ENCODE data around the gene KCTD11.
"Not testable (repeated sequence)": the region's sequence is repeated elsewhere in the genome, so short reads cannot be mapped to it uniquely, and the experiment has no call there.

Gene KCTD11

DNA sequence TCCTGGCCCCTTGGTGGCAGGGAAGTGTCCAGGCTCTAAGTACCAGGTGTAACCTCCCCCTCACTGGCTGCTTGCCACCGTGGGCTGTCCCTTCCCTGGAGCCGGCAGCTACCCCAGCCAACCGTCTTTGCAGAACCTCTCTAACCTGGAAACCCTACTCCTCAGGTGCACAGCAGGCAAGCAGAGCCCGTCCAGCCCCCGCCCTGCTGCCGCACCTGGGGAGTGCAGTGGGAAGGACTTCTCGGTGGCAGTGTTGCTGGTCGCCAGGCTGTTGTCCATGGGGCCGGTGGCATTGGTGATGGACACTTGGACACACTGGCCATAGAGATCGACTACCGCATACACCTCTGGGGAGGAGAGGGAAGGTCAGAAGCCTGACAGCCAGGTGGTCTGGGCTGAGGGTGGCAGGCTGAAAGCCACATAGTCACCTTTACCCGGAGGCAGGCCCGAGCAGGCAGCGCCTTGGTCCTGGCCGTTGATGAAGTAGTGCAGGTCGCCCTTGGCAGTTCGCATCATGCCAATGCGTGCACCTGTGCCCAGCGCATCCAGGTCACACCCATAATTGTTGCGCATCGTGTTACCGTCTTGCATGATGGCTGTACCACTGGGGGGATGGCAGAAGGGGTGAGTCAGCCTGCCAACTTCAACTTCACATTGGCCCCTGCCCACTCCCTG lies 29.3 kb upstream of the KCTD11 start:
- DNase-seq: no peak

- peak; percentile 64 to 72 for DNase-seq
These were observed 28.1 kb upstream of the KCTD11 start for GRCh38 chr17:7323731-7324437.

DNA sequence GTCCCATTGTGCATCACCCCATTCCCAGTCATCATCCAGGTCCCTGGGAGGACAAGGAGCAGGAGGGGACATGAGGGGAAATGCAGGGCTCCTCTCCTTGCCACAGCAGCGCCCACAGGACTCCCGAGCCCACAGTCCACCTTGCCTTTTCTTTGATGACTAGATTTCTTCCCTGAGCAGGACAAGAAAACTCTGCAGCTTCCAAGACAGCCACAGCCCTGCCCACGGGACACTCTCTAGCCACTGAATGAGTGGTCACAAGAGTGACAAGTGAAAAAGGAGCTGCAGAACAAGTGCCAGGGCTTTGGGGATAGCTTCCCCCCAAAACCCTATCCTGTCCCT lies 27.6 kb upstream of the KCTD11 start:
- no peak for DNase-seq

- no peak for DNase-seq
These were observed 26.9 kb upstream of the KCTD11 start for GRCh38 chr17:7325031-7325528.

DNA sequence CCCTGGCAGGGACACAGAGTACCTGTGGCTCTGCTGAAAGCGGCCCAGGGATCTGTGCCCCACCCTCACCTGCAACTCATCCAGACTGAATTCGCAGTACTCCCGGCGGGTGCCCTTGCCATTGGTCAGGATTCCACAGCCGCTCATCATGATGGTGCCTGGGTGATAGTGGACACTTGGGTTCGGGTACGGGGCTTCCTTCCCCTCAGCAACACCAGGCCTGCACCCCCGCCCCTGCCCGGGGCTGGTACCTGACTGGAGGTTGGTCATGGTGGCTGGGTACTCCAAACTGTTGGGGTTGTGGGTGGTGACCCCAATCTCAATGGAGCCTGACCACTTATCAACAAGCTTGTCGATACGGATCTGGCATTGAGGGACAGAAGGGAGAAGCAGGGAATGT lies 25.8 kb upstream of the KCTD11 start:
- no peak for DNase-seq

DNA sequence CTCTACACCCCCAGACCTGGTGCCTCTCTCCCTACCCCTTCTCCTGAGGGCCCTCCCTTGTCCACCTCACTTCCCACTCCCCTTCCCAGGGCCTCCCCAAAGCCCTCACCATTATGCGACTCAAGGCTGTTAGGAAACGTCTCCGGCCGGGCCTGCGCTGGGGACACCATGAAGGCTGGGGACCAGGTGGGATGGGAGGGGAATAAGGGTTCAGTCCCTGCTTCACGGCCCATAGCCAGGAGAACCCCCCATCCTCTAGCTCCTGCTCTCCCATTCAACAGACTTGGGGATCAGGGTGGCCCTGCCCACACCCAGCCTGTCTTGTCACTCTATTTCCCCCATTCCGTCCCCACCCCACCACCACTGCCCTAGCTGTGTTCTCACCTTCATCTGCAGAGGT lies 24.9 kb upstream of the KCTD11 start:
- no peak for DNase-seq

DNA sequence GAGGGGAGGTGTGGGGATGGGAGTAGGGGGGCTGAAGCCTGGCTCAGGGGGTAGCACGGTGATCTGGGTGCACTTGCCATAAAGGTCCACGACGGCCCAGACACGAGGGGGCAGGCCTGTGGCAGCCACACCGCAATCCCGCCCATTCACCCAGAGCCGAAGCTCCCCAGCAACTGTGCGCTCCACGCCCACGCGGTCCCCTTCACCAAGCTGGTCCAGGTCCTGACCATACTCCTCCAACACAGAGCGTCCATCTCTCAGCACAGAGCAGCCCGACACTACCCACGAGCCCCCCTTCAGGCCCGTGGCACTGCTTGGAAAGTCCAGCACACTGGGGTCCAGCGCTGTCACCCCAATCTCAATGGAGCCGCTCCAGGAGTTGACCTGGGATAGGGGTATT lies 24.5 kb upstream of the KCTD11 start:
- no peak for DNase-seq

GRCh38 chr17:7328009-7328408 lies 24.0 kb upstream of the KCTD11 start:
- DNase-seq: no peak

DNA sequence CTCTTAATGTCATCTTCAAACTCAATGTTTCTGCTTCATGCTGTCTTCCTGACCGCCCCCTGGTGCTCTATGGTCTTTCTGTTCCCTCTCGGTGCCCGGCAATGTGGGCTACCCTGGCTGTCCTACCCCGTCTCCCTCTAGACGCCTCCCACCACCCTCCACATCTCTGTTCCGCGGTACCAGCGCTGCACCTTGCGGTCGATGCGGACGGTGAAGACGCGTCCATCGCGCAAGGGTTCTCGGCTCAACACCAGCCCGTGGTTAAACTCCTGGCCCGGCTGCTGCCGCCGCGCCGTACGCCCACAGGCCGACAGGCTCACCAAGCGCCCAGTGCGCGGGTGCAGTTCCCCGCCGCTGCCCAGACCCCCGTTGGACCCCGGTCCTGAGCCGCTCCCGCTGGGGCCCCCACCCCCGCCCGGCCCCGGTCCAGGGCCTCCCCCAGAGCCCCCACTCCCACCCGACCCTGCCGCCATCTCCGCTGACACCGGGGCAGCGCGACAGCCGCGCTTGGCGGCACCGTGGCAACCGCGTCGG lies 23.1 kb upstream of the KCTD11 start, which contains the start of gene NEURL4:
Gene NEURL4, minus strand, starts transcription at position 496 of the 534 bp plus-strand sequence. Its CDS starts 23 bp downstream, at position 473.
- DNase-seq: peak in 1 of 2 donors; percentile 25

GRCh38 chr17:7329374-7329996 lies 22.5 kb upstream of the KCTD11 start:
- DNase-seq: peak; percentile 91 to 94

DNA sequence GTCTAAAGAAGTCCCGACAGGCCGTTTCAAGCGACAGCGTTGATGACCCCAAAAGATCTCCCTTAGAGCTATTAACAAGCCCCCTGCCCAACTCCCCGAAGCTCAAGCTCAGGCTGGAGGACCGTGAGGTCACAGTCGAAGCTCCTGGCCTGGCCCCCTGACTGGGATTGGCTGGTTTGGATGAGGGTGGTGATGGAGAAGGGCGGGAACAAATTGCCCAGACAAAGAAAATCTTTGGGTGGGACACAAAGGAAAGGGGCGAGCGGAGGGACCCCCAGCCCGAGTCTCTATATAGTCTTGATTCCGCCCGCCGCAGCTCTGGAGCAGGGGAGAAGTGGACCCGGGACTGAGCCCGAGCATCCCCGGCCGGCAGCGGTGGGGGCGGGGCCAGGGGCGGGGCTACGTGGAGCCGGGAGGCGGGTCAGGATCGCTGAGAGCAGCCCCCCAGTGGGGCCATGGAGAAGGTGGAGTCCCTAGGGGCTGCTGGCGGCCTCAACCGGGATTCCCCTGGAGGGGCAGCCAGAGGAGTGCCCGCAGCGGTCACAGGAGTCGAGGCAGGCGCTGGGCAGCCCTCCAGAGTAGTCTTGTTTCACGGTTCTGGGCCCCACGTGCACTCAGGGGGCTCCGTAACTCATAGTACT lies 21.8 kb upstream of the KCTD11 start:
- DNase-seq: peak; percentile 68 to 80

DNA sequence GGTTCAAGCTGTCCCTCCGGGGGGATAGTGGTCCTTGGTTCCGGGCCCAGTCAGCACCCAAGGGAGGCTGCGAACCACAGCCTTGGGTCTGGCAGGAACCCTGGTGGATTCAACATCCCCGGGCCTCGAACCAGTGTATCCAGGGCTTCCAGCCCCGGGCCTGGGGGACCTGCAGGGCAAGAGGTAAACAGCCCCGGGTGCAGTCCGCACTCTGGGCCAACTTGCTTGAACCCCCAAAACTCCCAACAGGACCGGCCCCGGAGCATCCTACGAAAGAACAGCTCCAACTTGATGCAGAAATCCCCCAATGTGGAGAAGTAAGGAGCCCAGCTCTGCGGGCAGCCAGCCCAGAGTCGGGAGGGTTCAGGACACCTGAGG lies 21.3 kb upstream of the KCTD11 start:
- DNase-seq: no peak

- DNase-seq: no peak
These were observed 19.9 kb upstream of the KCTD11 start for GRCh38 chr17:7332111-7332510.

DNA sequence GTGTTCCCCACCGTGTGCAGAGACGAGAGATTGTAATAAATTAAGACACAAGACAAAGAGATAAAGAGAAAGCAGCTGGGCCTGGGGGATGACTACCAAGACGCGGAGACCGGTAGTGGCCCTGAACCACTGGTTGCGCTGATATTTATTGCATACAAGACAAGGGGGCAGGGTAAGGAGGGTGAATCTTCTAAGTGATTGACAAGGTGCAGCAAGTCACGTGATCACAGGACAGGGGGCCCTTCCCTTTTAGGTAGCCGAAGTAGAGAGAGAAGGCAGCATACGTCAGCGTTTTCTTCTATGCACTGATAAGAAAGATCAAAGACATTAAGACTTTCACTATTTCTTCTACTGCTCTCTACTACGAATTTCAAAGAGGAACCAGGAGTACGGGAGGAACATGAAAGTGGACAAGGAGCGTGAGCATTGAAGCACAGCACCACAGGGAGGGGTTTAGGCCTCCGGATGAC lies 19.3 kb upstream of the KCTD11 start:
- not testable (repeated sequence) for DNase-seq

DNA sequence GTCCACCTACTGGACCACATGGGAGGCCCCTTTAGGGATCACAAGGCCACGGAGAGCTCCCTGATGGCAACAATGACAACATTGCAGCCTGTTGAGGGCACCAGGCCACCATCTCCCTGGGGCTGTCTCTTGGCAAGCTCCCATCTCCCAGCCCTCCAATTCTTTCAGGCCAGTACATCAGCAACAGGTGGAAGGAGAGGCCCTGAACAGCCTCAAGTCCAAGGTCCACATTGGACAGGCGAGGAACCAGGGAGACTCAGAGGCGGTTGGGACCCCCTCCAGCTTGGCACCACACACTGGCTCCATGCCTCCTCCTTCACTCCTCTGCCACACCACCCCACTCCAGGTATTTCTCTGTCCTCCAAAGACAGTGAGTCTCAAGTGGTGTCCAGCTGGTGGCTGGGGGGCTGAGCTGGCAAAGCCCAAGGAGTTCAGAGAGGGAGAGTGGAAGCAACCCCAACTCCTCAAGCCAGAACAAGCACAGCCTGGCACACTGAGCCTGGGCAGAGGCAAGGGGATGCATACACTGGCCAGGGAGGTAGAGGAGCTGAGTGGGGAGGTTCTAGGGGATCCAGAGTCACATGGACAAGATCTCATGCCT lies 16.9 kb upstream of the KCTD11 start:
- DNase-seq: no peak

GRCh38 chr17:7335765-7336164 lies 16.2 kb upstream of the KCTD11 start:
- DNase-seq: not testable (repeated sequence)

DNA sequence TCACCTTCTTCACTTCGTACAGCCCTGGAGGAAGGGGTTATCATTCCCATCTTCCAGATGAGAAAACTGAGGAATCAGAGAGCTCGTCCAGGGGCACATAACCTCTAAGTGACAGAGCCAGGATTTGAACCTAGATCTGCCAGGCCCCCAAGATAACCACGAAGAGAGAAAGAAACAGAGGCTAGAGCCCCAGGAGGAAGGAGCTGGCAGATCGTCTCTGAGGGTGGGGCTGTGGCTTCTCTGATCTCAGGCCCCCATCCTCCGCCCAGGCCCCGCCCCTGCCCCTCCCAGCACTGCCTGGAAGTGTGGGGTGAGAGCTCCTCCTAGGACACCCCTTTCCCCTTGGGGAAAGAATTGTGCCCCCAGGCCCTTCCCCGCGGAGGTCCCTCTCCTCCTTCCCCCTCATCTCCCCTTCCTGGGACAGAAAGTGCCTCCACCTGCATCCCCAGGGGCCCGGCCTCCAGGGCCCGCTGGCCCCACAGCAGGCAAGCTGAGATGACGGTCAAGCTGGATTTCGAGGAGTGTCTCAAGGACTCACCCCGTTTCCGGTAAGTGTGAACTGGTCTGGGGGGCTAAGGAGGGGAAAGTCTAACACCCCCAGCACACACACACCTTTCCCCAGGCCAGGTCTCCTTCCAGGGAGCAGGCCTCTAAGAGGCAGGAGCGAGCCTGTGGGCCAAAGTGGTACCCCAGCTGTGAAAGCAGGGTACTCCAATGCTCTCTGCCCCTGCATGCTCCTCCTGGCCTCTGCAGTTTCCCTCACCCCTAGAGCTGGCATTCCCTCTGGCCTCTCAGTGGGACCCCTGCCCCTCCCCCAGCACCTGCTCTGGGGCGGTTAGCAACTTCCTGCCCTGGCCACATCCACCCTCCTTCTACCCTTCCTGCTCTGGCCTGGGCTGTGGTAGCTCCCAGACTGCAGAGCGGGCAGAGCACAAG lies 15.5 kb upstream of the KCTD11 start, which contains the start of gene ACAP1:
Gene ACAP1, plus strand, starts transcription at position 290 of the 936 bp plus-strand sequence. Its CDS starts 206 bp downstream, at position 496.
- DNase-seq: peak; percentile 77 to 81

DNA sequence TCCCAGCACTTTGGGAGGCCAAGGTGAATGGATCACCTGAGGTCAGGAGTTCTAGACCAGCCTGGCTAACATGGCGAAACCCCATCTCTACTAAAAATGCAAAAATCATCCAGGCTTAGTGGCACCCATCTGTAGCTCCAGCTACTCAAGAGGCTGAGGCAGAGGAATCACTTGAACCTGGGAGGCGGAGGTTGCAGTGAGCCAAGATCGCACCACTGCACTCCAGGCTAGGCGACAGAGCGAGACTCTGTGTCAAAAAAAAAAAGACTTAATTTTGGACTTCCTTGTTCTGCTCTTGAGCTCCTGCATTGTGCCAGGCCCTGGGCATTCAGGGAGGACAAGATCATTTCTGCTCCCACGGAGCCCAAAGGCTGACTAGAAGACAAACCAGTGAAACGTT lies 14.4 kb upstream of the KCTD11 start:
- DNase-seq: not testable (repeated sequence)

DNA sequence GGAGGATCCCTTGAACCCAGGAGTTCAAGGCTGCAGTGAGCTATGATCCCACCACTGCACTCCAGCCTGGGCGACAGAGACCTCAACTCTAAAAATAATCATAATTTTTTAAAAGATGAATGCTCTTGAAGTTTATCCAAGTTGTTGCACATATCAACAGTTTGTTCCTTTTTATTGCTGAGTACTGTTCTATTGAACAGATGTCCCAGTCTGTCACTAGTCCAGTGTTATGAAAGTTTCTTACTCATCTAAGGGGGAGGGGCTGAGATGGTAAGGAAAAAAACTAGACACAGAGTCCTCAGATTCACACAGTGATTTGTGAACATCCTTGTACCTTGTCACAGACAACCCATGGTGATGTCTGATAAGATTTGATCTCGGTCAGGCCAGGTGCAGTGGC lies 11.8 kb upstream of the KCTD11 start:
- DNase-seq: no peak

GRCh38 chr17:7341842-7342241 lies 10.1 kb upstream of the KCTD11 start:
- no peak for DNase-seq

DNA sequence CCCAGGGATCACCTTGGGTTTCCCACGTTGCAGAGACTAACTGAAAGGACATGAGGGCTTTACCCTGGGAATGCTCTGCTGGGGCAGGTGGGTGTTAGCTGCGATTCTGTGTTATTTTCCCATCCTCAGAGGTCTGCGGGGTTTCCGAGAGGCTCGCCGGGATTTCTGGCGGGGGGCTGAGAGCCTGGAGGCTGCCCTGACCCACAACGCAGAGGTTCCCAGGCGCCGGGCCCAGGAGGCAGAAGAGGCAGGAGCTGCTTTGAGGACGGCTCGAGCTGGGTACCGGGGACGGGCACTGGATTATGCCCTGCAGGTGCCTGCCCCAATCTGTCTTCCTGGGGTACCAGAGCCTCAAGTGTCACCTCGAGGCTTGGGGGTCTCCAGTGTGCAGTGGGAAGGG lies 8.7 kb upstream of the KCTD11 start:
- DNase-seq: no peak

Data from stimulated activated CD4-positive, alpha-beta T cell treated with anti-CD3 and anti-CD28 coated beads, Interleukin-2, amount 100 ng/mL, for 48 hours (primary cell).